Mucosa of descending colon (tissue), 3 donors: ENCODE results near the gene NFIC. TPM values are rescaled to one million over a fixed set of nuclear protein-coding genes. Genes with fewer than 3 reads are reported as not detected.

Experiments used
- ATAC-seq: fragments of 200-7000 bp; cut with Tn5 transposase; one replicate; pipeline ENCODE4 v1.9.1; 2020; ENCODE audit warnings: mild to moderate bottlenecking, moderate library complexity
- DNase-seq, 3 donors: peaks; one replicate each; pipeline ENCODE4 v3.0.0-alpha.2; 2020
- H3K36me3 ChIP-seq: fragments of 200-600 bp; one replicate; pipeline ENCODE4 v1.8.0; 2021; ENCODE audit warnings: low read depth, mild to moderate bottlenecking
- H3K4me1 ChIP-seq: fragments of 200-600 bp; one replicate; pipeline ENCODE4 v1.8.0; 2021; ENCODE audit warnings: low read depth, mild to moderate bottlenecking
- H3K4me3 ChIP-seq: fragments of 200-600 bp; one replicate; pipeline ENCODE4 v1.8.0; 2021; ENCODE audit warnings: mild to moderate bottlenecking
- H3K9me3 ChIP-seq: fragments of 200-600 bp; one replicate; pipeline ENCODE4 v1.8.0; 2021; ENCODE audit warnings: mild to moderate bottlenecking
- intact Hi-C, 2 donors: fragments of 100-400 bp; cut with DNase I in 1 of 2; cut with micrococcal nuclease in 1 of 2; formaldehyde crosslinking; loops; one replicate each; pipeline versions ENCODE4 v1.11.0 to v1.11.1; 2022; cut with DNase I, micrococcal nuclease
- total RNA-seq, 3 donors: library from RNA; stranded (reverse); fragmentation: NEBNext Ultra II Directional in 2 of 3; extraction: Animal tissue kit (Norgen Biotek cat#: 25700) in 2 of 3; gene quantifications; one replicate each; pipeline versions ENCODE4 v1.2.1 to v1.2.4, GENCODE V29; 2021 to 2023
- TF ChIP-seq, protein P1 (sequence below): fragments of 200-600 bp; IDR thresholded peaks from one replicate; pipeline ENCODE4 v1.8.0; 2022; ENCODE audit warnings: antibody characterized with exemption, mild to moderate bottlenecking
- donor health status: DM: no; HTN: no; CAD: no; lungs with moderate emphysema.
- donor health status: DM: no; HTN: no; CAD: no.
- donor health status: DM: no; HTN: yes; CAD: no.

The NFIC gene
- total RNA-seq, 3 donors from 2014 or later: 38.4 to 210 (median 79.3) TPM

GRCh38 chr19:3494051-3494450, 127.7 kb downstream of the NFIC start:
- TF ChIP-seq, protein P1, sequence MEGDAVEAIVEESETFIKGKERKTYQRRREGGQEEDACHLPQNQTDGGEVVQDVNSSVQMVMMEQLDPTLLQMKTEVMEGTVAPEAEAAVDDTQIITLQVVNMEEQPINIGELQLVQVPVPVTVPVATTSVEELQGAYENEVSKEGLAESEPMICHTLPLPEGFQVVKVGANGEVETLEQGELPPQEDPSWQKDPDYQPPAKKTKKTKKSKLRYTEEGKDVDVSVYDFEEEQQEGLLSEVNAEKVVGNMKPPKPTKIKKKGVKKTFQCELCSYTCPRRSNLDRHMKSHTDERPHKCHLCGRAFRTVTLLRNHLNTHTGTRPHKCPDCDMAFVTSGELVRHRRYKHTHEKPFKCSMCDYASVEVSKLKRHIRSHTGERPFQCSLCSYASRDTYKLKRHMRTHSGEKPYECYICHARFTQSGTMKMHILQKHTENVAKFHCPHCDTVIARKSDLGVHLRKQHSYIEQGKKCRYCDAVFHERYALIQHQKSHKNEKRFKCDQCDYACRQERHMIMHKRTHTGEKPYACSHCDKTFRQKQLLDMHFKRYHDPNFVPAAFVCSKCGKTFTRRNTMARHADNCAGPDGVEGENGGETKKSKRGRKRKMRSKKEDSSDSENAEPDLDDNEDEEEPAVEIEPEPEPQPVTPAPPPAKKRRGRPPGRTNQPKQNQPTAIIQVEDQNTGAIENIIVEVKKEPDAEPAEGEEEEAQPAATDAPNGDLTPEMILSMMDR: no peak
- ATAC-seq (peak; percentile 61), DNase-seq (peak in 1 of 3 donors; percentile 32)
- H3K9me3 ChIP-seq: no peaks in the 10 kb centered on the region
- peaks cover 1% of the 10 kb centered on the region for H3K4me1 ChIP-seq
- no peak overlapping the region for H3K4me3 ChIP-seq
- H3K36me3 ChIP-seq: no peaks in the 10 kb centered on the region
- intact Hi-C loops: no loop called here

GRCh38 chr19:3494559-3494958, 128.2 kb downstream of the NFIC start:
- ATAC-seq: peak; percentile 11
- TF ChIP-seq, protein P1: no peak
- no peaks in the 10 kb centered on the region for H3K36me3 ChIP-seq

GRCh38 chr19:3496392-3497273, 130.2 kb downstream of the NFIC start:
- Histone ChIP-seq H3K9me3 (no peaks in the 10 kb centered on the region), H3K36me3 (no peaks in the 10 kb centered on the region), H3K4me1 (peaks cover 15% of the 10 kb centered on the region), H3K4me3 (no peak overlapping the region)
- intact Hi-C loops: no loop called here
- TF ChIP-seq, protein P1: no peak
- ATAC-seq (no peak), DNase-seq (no peak)

More at GRCh38 chr19:3494559-3494958, 128.2 kb downstream of the NFIC start:
- Histone ChIP-seq H3K4me3 (no peak overlapping the region), H3K9me3 (no peaks in the 10 kb centered on the region), H3K4me1 (peaks cover 6% of the 10 kb centered on the region)
- intact Hi-C loops: no loop called here
- no peak for DNase-seq

- H3K4me1 ChIP-seq: peaks cover 15% of the 10 kb centered on the region
- TF ChIP-seq, protein P1: no peak
- no peaks in the 10 kb centered on the region for H3K36me3 ChIP-seq
- DNase-seq (no peak), ATAC-seq (no peak)
- no peaks in the 10 kb centered on the region for H3K9me3 ChIP-seq
- intact Hi-C loops: no loop called here
- H3K4me3 ChIP-seq: no peak overlapping the region
These were observed 131.6 kb downstream of the NFIC start for GRCh38 chr19:3497757-3498520.

DNA sequence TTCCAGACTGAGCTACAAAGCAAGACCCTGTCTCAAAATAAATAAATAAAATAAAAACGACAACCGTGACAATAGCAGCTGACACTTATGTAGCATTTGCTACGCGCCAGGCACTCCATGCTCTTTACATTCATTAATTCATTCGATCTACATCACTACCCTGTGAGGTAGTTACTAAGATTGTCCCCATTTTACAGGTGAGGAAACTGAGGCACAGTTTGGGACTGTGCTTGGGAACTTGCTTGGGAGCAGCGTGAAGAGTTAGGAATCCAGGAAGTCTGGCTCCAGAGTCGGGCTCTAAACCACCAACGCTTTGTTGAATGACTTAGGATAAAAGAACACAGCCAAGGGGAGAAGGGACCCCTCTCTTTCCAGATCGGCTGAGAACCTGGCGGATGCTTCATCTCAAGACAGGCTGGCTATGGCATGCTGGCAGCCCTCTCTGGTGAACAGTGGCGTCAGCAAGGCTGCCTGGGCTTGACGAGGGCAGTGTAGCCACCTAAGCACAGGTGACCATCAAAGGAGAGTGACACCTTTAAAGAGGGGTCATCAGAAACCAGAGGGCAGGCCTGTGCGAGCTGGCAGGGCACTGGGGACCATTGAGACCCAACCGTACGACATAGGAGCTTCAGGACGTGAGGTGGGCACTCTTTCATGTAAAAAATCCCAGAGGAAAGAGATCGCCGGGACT, 133.5 kb downstream of the NFIC start:
- Histone ChIP-seq H3K4me1 (peaks cover 15% of the 10 kb centered on the region), H3K36me3 (no peaks in the 10 kb centered on the region), H3K4me3 (peak overlapping the region; percentile 76), H3K9me3 (no peaks in the 10 kb centered on the region)
- ATAC-seq (peak; percentile 26), DNase-seq (no peak)
- intact Hi-C loops: no loop called here
- TF ChIP-seq, protein P1: no peak
